Neural progenitor cell (in vitro differentiated cells): ENCODE results near the gene DYRK2. TPM values are rescaled to one million over a fixed set of nuclear protein-coding genes. Genes with fewer than 3 reads are reported as not detected.
A peak's percentile ranks its signal among the peaks of the same experiment; 100 is the strongest.

ENCODE experiments used
- DNase-seq: peaks from one replicate; pipeline ENCODE4 v3.0.0-alpha.2; 2016; ENCODE audit warnings: low spot score
- H2AFZ ChIP-seq: fragments of 200-600 bp; sonication (generic); replicated peaks from 2 replicates; pipeline ENCODE4 v1.6.1; 2016; ENCODE audit warnings: antibody characterized with exemption
- H3F3A ChIP-seq: fragments of 200-600 bp; sonication (generic); 2 replicates; pipeline ENCODE4 v1.6.1; 2016; ENCODE audit warnings: antibody characterized with exemption, low read depth
- H3K27ac ChIP-seq: fragments of 200-600 bp; sonication (generic); 2 replicates; pipeline ENCODE4 v1.5.1; 2016; ENCODE audit warnings: mild to moderate bottlenecking
- H3K27me3 ChIP-seq: fragments of 200-600 bp; sonication (generic); 2 replicates; pipeline ENCODE4 v1.6.1; 2016; ENCODE audit warnings: mild to moderate bottlenecking, moderate library complexity
- H3K36me3 ChIP-seq: fragments of 200-600 bp; sonication (generic); 2 replicates; pipeline ENCODE4 v1.5.1; 2016
- H3K4me1 ChIP-seq: fragments of 200-600 bp; sonication (generic); 2 replicates; pipeline ENCODE4 v1.6.1; 2016; ENCODE audit warnings: mixed run types
- H3K4me2 ChIP-seq: fragments of 200-600 bp; sonication (generic); 2 replicates; pipeline ENCODE4 v1.6.1; 2016
- H3K4me3 ChIP-seq: fragments of 200-600 bp; sonication (generic); 2 replicates; pipeline ENCODE4 v1.5.1; 2016
- H3K79me2 ChIP-seq: fragments of 200-600 bp; sonication (generic); 2 replicates; pipeline ENCODE4 v1.6.1; 2016; ENCODE audit warnings: low read depth
- H3K9ac ChIP-seq: fragments of 200-600 bp; sonication (generic); 2 replicates; pipeline ENCODE4 v1.6.1; 2016
- H3K9me3 ChIP-seq: fragments of 200-600 bp; sonication (generic); 2 replicates; pipeline ENCODE4 v1.5.1; 2016; ENCODE audit warnings: low read depth
- H4K20me1 ChIP-seq: fragments of 200-600 bp; sonication (generic); 2 replicates; pipeline ENCODE4 v1.6.1; 2016; ENCODE audit warnings: low read depth
- H3K27ac Mint-ChIP-seq: 3 replicates; pipeline ENCODE4 v1.8.0; 2021; ENCODE audit warnings: mixed read lengths
- H3K27me3 Mint-ChIP-seq: 2 replicates; pipeline ENCODE4 v1.8.0; 2022; ENCODE audit warnings: low read depth, mild to moderate bottlenecking, inconsistent platforms, moderate library complexity, mixed read lengths; ENCODE audit not compliant: insufficient read depth
- H3K36me3 Mint-ChIP-seq: 3 replicates; pipeline ENCODE4 v1.8.0; 2021; ENCODE audit warnings: mixed read lengths
- H3K4me1 Mint-ChIP-seq: 3 replicates; pipeline ENCODE4 v1.8.0; 2021; ENCODE audit warnings: mixed read lengths
- H3K4me3 Mint-ChIP-seq: 3 replicates; pipeline ENCODE4 v1.8.0; 2021; ENCODE audit warnings: mild to moderate bottlenecking, moderate library complexity, mixed read lengths
- H3K9me3 Mint-ChIP-seq: 3 replicates; pipeline ENCODE4 v1.8.0; 2020; ENCODE audit warnings: mixed read lengths
- EZH2 ChIP-seq: fragments of 200-600 bp; sonication (generic); IDR thresholded peaks from 2 replicates; pipeline ENCODE4 v1.6.1; 2017; ENCODE audit warnings: antibody characterized with exemption, mild to moderate bottlenecking, moderate library complexity
- EZH2phosphoT487 ChIP-seq: fragments of 200-600 bp; sonication (generic); IDR thresholded peaks from 2 replicates; pipeline ENCODE4 v1.6.1; 2017; ENCODE audit warnings: antibody characterized with exemption
- total RNA-seq: library from RNA; depleted of rRNA; stranded (reverse); fragments of >200 nt; gene quantifications from 2 replicates; pipeline ENCODE4 v1.2.3, GENCODE V29; 2015; ENCODE audit warnings: low replicate concordance
- TF ChIP-seq, protein P1 (sequence below): fragments of 200-600 bp; sonication (generic); IDR thresholded peaks from 2 replicates; pipeline ENCODE4 v1.5.1; 2017; ENCODE audit warnings: antibody characterized with exemption, mild to moderate bottlenecking

Gene DYRK2
- total RNA-seq, 1 donor from 2014 or later: 29.6 TPM

DNA sequence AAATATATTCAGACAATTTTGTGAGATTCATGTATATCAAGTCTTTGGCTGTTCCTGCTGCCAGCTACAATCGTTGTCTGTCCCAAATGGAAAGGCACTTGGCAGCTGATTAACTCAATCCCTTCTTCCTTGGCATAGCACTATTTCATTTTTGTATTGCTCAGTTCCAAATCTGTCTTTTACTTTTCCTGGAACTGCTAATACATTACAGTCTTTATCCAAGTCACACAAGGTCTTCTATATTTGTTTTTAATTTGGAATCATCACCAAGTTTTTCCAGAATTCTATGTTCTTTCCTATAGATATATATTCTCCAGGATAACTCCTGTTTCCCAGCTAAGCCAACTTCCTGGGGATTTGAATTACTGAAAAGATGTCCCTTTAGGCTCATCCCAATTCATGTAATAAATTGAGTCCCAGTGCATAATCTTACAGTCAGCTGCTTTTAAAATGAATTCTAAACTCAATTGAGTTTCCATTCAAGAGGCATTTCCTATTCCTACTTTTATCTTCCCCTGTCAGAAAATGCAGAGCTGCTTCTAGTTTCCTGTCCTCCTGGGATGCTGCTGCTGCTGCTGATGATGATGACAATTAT is 45.9 kb downstream of the DYRK2 start:
- H3K4me1 Mint-ChIP-seq: peaks cover 18% of the 10 kb centered on the region

DNA sequence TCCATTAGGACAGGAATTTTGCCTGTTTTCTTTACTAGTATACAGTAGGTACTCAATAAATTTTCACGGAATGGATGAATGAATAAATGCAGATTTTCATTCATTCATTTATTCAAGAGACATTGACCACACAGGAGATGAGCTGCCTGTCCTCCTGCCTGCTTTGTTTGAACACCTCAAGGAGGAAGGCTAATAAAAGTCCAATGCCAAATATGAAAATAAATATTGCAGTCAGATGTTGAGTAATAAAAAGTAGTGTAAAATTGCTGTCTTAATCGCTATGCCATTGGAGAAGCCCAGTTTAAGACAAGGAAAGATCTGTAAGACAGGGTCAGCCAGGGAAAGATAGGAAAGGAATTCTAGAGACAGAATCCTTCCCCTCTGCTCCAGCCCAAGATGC is 47.4 kb downstream of the DYRK2 start:
- DNase-seq: no peak
- H3K79me2 ChIP-seq: no peaks in the 10 kb centered on the region
- no peak for TF ChIP-seq EZH2
- TF ChIP-seq EZH2phosphoT487: no peak
- TF ChIP-seq, protein P1, sequence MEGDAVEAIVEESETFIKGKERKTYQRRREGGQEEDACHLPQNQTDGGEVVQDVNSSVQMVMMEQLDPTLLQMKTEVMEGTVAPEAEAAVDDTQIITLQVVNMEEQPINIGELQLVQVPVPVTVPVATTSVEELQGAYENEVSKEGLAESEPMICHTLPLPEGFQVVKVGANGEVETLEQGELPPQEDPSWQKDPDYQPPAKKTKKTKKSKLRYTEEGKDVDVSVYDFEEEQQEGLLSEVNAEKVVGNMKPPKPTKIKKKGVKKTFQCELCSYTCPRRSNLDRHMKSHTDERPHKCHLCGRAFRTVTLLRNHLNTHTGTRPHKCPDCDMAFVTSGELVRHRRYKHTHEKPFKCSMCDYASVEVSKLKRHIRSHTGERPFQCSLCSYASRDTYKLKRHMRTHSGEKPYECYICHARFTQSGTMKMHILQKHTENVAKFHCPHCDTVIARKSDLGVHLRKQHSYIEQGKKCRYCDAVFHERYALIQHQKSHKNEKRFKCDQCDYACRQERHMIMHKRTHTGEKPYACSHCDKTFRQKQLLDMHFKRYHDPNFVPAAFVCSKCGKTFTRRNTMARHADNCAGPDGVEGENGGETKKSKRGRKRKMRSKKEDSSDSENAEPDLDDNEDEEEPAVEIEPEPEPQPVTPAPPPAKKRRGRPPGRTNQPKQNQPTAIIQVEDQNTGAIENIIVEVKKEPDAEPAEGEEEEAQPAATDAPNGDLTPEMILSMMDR: no peak
- no peak overlapping the region for H3K9ac ChIP-seq
- Mint-ChIP-seq H3K27ac (no peak overlapping the region), H3K4me3 (no peak overlapping the region), H3K4me1 (peaks cover 18% of the 10 kb centered on the region), H3K9me3 (no peaks in the 10 kb centered on the region), H3K36me3 (no peaks in the 10 kb centered on the region), H3K27me3 (no peaks in the 10 kb centered on the region)
- H4K20me1 ChIP-seq: no peaks in the 10 kb centered on the region
- no peaks in the 10 kb centered on the region for H3K9me3 ChIP-seq
- no peaks in the 10 kb centered on the region for H3K4me1 ChIP-seq
- H3K4me3 ChIP-seq: no peak overlapping the region
- no peaks in the 10 kb centered on the region for H3F3A ChIP-seq
- H3K4me2 ChIP-seq: no peak overlapping the region
- no peak overlapping the region for H3K27ac ChIP-seq
- H3K36me3 ChIP-seq: no peaks in the 10 kb centered on the region
- no peaks in the 10 kb centered on the region for H3K27me3 ChIP-seq
- H2AFZ ChIP-seq: no peak overlapping the region

More for the DNA sequence above, 45.9 kb downstream of the DYRK2 start:
- Histone ChIP-seq H3K27me3 (no peaks in the 10 kb centered on the region), H3K4me2 (no peak overlapping the region), H4K20me1 (no peaks in the 10 kb centered on the region), H3F3A (no peaks in the 10 kb centered on the region), H3K27ac (no peak overlapping the region), H2AFZ (no peak overlapping the region), H3K4me3 (no peak overlapping the region), H3K9me3 (no peaks in the 10 kb centered on the region), H3K79me2 (no peaks in the 10 kb centered on the region), H3K9ac (no peak overlapping the region), H3K36me3 (no peaks in the 10 kb centered on the region), H3K4me1 (no peaks in the 10 kb centered on the region)
- Mint-ChIP-seq H3K9me3 (no peaks in the 10 kb centered on the region), H3K27me3 (no peaks in the 10 kb centered on the region), H3K27ac (no peak overlapping the region), H3K36me3 (no peaks in the 10 kb centered on the region), H3K4me3 (no peak overlapping the region)
- no peak for DNase-seq
- no peak for TF ChIP-seq EZH2phosphoT487
- TF ChIP-seq, protein P1: no peak
- no peak for TF ChIP-seq EZH2

- Mint-ChIP-seq H3K27me3 (no peaks in the 10 kb centered on the region), H3K4me3 (no peak overlapping the region), H3K9me3 (no peaks in the 10 kb centered on the region), H3K36me3 (no peaks in the 10 kb centered on the region), H3K27ac (peak overlapping the region; percentile 90), H3K4me1 (peaks cover 18% of the 10 kb centered on the region)
- no peak overlapping the region for H2AFZ ChIP-seq
- H3K9ac ChIP-seq: no peak overlapping the region
- H4K20me1 ChIP-seq: no peaks in the 10 kb centered on the region
- no peaks in the 10 kb centered on the region for H3K9me3 ChIP-seq
- no peaks in the 10 kb centered on the region for H3F3A ChIP-seq
- no peaks in the 10 kb centered on the region for H3K79me2 ChIP-seq
- H3K4me3 ChIP-seq: no peak overlapping the region
- no peak overlapping the region for H3K4me2 ChIP-seq
- no peaks in the 10 kb centered on the region for H3K27me3 ChIP-seq
- no peaks in the 10 kb centered on the region for H3K4me1 ChIP-seq
- TF ChIP-seq EZH2 (no peak), EZH2phosphoT487 (no peak)
- TF ChIP-seq, protein P1: no peak
- no peaks in the 10 kb centered on the region for H3K36me3 ChIP-seq
- no peak for DNase-seq
- no peak overlapping the region for H3K27ac ChIP-seq
Measured at GRCh38 chr12:67697443-67697842, 48.9 kb downstream of the DYRK2 start.
